ENCODE data around the gene TRIM34.

- TF ChIP-seq CTCF (IDR thresholded peaks at IDR 0.05), result no peak
- TF ChIP-seq ZFP36 (IDR thresholded peaks at IDR 0.05; ENCODE audit: borderline replicate concordance, partially characterized antibody), result no peak
- no peak for TF ChIP-seq EHMT2 (IDR thresholded peaks at IDR 0.05; ENCODE audit: low read depth)
- no peak for TF ChIP-seq KDM1A (IDR thresholded peaks at IDR 0.05; ENCODE audit: low read depth)
- no peak for TF ChIP-seq POLR2A (IDR thresholded peaks at IDR 0.05; ENCODE audit: low read length)
- no peak for TF ChIP-seq CEBPB (IDR thresholded peaks at IDR 0.05)
- no peak for TF ChIP-seq RCOR1 (IDR thresholded peaks at IDR 0.05; ENCODE audit: low read depth, low read length)
- no peak for TF ChIP-seq FOXS1 (CRISPR knock-in tag; IDR thresholded peaks at IDR 0.05)
- TF ChIP-seq RFX5 (IDR thresholded peaks at IDR 0.05), result no peak
Measured at GRCh38 chr11:5625281-5625680, 480 bp downstream of the TRIM34 start.
